Chondrocyte (in vitro differentiated cells): ENCODE data around the gene CLRN1. TPM values are rescaled to one million over a fixed set of nuclear protein-coding genes. Genes with fewer than 3 reads are reported as not detected.

ENCODE experiments used
- DNase-seq: peaks from one replicate; pipeline ENCODE4 v3.0.0; 2021; ENCODE audit warnings: mixed read lengths, low spot score
- H3K27ac Mint-ChIP-seq: one replicate; pipeline ENCODE4 v1.8.0; 2021; ENCODE audit warnings: mild to moderate bottlenecking, moderate library complexity, mixed read lengths; ENCODE audit not compliant: unreplicated experiment
- H3K27me3 Mint-ChIP-seq: 2 replicates; pipeline ENCODE4 v1.8.0; 2021; ENCODE audit warnings: low read depth, mixed read lengths
- H3K36me3 Mint-ChIP-seq: 2 replicates; pipeline ENCODE4 v1.8.0; 2021; ENCODE audit warnings: low read depth, mixed read lengths
- H3K4me1 Mint-ChIP-seq: 2 replicates; pipeline ENCODE4 v1.8.0; 2021; ENCODE audit warnings: low read depth, mild to moderate bottlenecking, mixed read lengths
- H3K4me3 Mint-ChIP-seq: one replicate; pipeline ENCODE4 v1.8.0; 2021; ENCODE audit warnings: mild to moderate bottlenecking, moderate library complexity, mixed read lengths; ENCODE audit not compliant: unreplicated experiment
- H3K9me3 Mint-ChIP-seq: 2 replicates; pipeline ENCODE4 v1.8.0; 2021; ENCODE audit warnings: low read depth, mixed read lengths
- long read RNA-seq: library from polyadenylated mRNA; stranded (forward); transcript quantifications from one replicate; pipeline ENCODE4 v2.0.0, GENCODE V29; 2021
- total RNA-seq: library from RNA; stranded (reverse); gene quantifications from 3 replicates; pipeline ENCODE4 v1.2.1, GENCODE V29; 2021
- TF ChIP-seq, protein P1 (sequence below): fragments of 200-600 bp; sonication (generic); IDR thresholded peaks from 2 replicates; pipeline ENCODE4 v1.5.0; 2021; ENCODE audit warnings: antibody characterized with exemption, mild to moderate bottlenecking, moderate library complexity

CLRN1 gene, protein sequence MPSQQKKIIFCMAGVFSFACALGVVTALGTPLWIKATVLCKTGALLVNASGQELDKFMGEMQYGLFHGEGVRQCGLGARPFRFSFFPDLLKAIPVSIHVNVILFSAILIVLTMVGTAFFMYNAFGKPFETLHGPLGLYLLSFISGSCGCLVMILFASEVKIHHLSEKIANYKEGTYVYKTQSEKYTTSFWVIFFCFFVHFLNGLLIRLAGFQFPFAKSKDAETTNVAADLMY
- total RNA-seq, result not detected in 3 replicates
- long read RNA-seq, result 0 reads

DNA sequence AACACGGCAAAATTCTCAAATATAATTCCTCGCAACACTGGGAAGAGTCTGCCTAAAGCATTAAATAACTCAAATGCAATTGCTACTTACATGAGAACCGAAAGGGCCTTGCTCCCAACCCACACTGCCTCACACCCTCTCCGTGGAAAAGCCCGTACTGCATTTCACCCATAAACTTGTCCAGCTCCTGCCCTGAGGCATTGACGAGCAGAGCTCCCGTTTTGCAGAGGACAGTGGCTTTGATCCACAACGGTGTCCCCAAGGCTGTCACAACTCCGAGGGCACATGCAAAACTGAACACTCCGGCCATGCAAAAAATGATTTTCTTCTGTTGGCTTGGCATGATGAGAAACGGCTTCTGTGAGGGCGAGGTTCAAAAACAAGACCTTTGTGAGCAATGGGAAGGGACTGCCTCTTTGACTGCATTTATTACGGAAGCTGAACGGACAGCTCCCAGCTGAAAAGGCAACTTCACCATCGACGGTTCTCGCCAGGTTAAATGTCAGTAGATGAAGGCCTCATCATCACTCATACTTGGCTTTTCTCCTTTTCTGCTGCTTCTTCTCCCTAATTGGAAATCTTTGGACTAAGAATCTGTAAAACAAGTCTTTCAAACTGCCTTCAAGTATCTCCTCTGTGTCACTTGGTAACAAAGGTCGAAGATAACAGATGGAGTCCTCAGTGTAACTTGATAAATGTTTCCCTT is at the start of gene CLRN1:
CLRN1 (minus strand) TSS at position 362 of the 706 bp plus-strand sequence; CDS start at position 343, 19 bp downstream.
- H3K36me3 Mint-ChIP-seq, result no peaks in the 10 kb centered on the region
- no peaks in the 10 kb centered on the region for H3K27me3 Mint-ChIP-seq
- peaks cover 15% of the 10 kb centered on the region for H3K4me1 Mint-ChIP-seq
- no peak within 1 kb of the TSS for H3K4me3 Mint-ChIP-seq
- no peak within 1 kb of the TSS for H3K27ac Mint-ChIP-seq
- no peaks in the 10 kb centered on the region for H3K9me3 Mint-ChIP-seq
- DNase-seq, result no peak
- TF ChIP-seq, protein P1, sequence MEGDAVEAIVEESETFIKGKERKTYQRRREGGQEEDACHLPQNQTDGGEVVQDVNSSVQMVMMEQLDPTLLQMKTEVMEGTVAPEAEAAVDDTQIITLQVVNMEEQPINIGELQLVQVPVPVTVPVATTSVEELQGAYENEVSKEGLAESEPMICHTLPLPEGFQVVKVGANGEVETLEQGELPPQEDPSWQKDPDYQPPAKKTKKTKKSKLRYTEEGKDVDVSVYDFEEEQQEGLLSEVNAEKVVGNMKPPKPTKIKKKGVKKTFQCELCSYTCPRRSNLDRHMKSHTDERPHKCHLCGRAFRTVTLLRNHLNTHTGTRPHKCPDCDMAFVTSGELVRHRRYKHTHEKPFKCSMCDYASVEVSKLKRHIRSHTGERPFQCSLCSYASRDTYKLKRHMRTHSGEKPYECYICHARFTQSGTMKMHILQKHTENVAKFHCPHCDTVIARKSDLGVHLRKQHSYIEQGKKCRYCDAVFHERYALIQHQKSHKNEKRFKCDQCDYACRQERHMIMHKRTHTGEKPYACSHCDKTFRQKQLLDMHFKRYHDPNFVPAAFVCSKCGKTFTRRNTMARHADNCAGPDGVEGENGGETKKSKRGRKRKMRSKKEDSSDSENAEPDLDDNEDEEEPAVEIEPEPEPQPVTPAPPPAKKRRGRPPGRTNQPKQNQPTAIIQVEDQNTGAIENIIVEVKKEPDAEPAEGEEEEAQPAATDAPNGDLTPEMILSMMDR, result no peak

GRCh38 chr3:151016478-151016795 is 43.9 kb upstream of the CLRN1 start:
- no peaks in the 10 kb centered on the region for H3K9me3 Mint-ChIP-seq
- no peaks in the 10 kb centered on the region for H3K27me3 Mint-ChIP-seq
- peaks cover 12% of the 10 kb centered on the region for H3K4me1 Mint-ChIP-seq
- peak overlapping the region; percentile 42 for H3K27ac Mint-ChIP-seq
- no peak for DNase-seq
- H3K36me3 Mint-ChIP-seq, result no peaks in the 10 kb centered on the region
- TF ChIP-seq, protein P1, result no peak
- H3K4me3 Mint-ChIP-seq, result no peak overlapping the region

GRCh38 chr3:151015767-151016477 is 43.4 kb upstream of the CLRN1 start:
- H3K4me3 Mint-ChIP-seq, result no peak overlapping the region
- H3K27ac Mint-ChIP-seq, result peak overlapping the region; percentile 42
- no peaks in the 10 kb centered on the region for H3K36me3 Mint-ChIP-seq
- peaks cover 12% of the 10 kb centered on the region for H3K4me1 Mint-ChIP-seq
- DNase-seq, result no peak
- TF ChIP-seq, protein P1, result no peak
- no peaks in the 10 kb centered on the region for H3K9me3 Mint-ChIP-seq
- no peaks in the 10 kb centered on the region for H3K27me3 Mint-ChIP-seq

GRCh38 chr3:151015181-151015580 is 42.7 kb upstream of the CLRN1 start:
- no peak overlapping the region for H3K27ac Mint-ChIP-seq
- TF ChIP-seq, protein P1, result no peak
- no peak for DNase-seq
- H3K27me3 Mint-ChIP-seq, result no peaks in the 10 kb centered on the region
- H3K36me3 Mint-ChIP-seq, result no peaks in the 10 kb centered on the region
- H3K4me1 Mint-ChIP-seq, result peaks cover 12% of the 10 kb centered on the region
- H3K9me3 Mint-ChIP-seq, result no peaks in the 10 kb centered on the region
- H3K4me3 Mint-ChIP-seq, result no peak overlapping the region

GRCh38 chr3:151014501-151015018 is 42.0 kb upstream of the CLRN1 start:
- no peaks in the 10 kb centered on the region for H3K9me3 Mint-ChIP-seq
- no peak overlapping the region for H3K4me3 Mint-ChIP-seq
- no peaks in the 10 kb centered on the region for H3K36me3 Mint-ChIP-seq
- no peaks in the 10 kb centered on the region for H3K27me3 Mint-ChIP-seq
- H3K27ac Mint-ChIP-seq, result no peak overlapping the region
- TF ChIP-seq, protein P1, result no peak
- DNase-seq, result no peak
- H3K4me1 Mint-ChIP-seq, result peaks cover 12% of the 10 kb centered on the region
